H1 (cell line): ENCODE measurements around the gene C1orf50. TPM values are rescaled to one million over a fixed set of nuclear protein-coding genes. Genes with fewer than 3 reads are reported as not detected.

Source experiments
- CTCF ChIA-PET: fragments of 300-600 bp; sonication (Branson Sonifier 250); formaldehyde crosslinking; loops from one replicate; lab custom pipeline; 2021; ENCODE audit not compliant: partially characterized antibody; lab: Charles Lee
- POLR2A ChIA-PET: fragments of 300-600 bp; sonication (Branson Sonifier 250); formaldehyde crosslinking; loops from one replicate; lab custom pipeline; 2021; ENCODE audit warnings: inconsistent platforms; ENCODE audit not compliant: partially characterized antibody; lab: Charles Lee
- DNase-seq, 2 experiments: peaks; one replicate each; pipeline versions ENCODE4 v3.0.0 to v3.0.0-alpha.2; 2010 to 2022; ENCODE audit warnings: low spot score in 2 of 2, low read depth in 1 of 2, mixed read lengths in 1 of 2
- FAIRE-seq: peaks from 2 replicates; lab custom pipeline; 2011; peaks lifted over from hg19 to GRCh38; lab: Jason Lieb, UNC
- H2AFZ ChIP-seq: 2 replicates; pipeline ENCODE4 v1.8.1; 2012; ENCODE audit warnings: low read length, inconsistent platforms
- H2AK5ac ChIP-seq: 2 replicates; pipeline ENCODE4 v1.6.1; 2013; ENCODE audit warnings: low read depth, low read length
- H2BK120ac ChIP-seq: replicated peaks from 2 replicates; pipeline ENCODE3; 2013; ENCODE audit warnings: low read depth, low read length, inconsistent platforms
- H2BK12ac ChIP-seq: 2 replicates; pipeline ENCODE4 v1.6.1; 2013; ENCODE audit warnings: low read depth, low read length
- H2BK15ac ChIP-seq: 2 replicates; pipeline ENCODE4 v1.6.1; 2013; ENCODE audit warnings: low read length
- H2BK20ac ChIP-seq: 2 replicates; pipeline ENCODE4 v1.6.1; 2013; ENCODE audit warnings: low read length
- H2BK5ac ChIP-seq: 2 replicates; pipeline ENCODE4 v1.6.1; 2013; ENCODE audit warnings: low read depth, low read length
- H3K14ac ChIP-seq: 2 replicates; pipeline ENCODE4 v1.6.1; 2013; ENCODE audit warnings: inconsistent platforms; ENCODE audit not compliant: insufficient read length
- H3K18ac ChIP-seq: 2 replicates; pipeline ENCODE4 v1.6.1; 2013; ENCODE audit warnings: low read length; ENCODE audit errors: extremely low read depth
- H3K23ac ChIP-seq: 2 replicates; pipeline ENCODE4 v1.6.1; 2013; ENCODE audit warnings: inconsistent platforms; ENCODE audit not compliant: insufficient read length
- H3K23me2 ChIP-seq: 2 replicates; pipeline ENCODE4 v1.6.1; 2013; ENCODE audit warnings: low read depth, low read length
- H3K27ac ChIP-seq: 2 replicates; pipeline ENCODE4 v1.6.1; 2011; ENCODE audit warnings: low read depth, low read length, inconsistent platforms
- H3K27me3 ChIP-seq, 4 experiments: replicated peaks in 1 of 4; 1 replicate in 1 of 4; 2 replicates in 3 of 4; pipeline versions ENCODE4 v1.6.1 to v1.8.1; 2011 to 2013; ENCODE audit warnings: low read length in 3 of 4, mild to moderate bottlenecking in 3 of 4, inconsistent platforms in 2 of 4, mixed read lengths in 2 of 4, moderate library complexity in 1 of 4; ENCODE audit not compliant: control insufficient read depth in 3 of 4, insufficient read depth in 3 of 4; ENCODE audit errors: extremely low read depth in 1 of 4
- H3K36me3 ChIP-seq, 4 experiments: 2 replicates each; pipeline versions ENCODE4 v1.6.1 to v1.8.1; 2011 to 2013; ENCODE audit warnings: mild to moderate bottlenecking in 4 of 4, low read length in 3 of 4, moderate library complexity in 2 of 4, control low read depth in 1 of 4, inconsistent platforms in 1 of 4; ENCODE audit not compliant: insufficient read depth in 4 of 4, control insufficient read depth in 2 of 4
- H3K4ac ChIP-seq: replicated peaks from 2 replicates; pipeline ENCODE3; 2013; ENCODE audit warnings: low read length, low read depth, mixed read lengths, inconsistent platforms; ENCODE audit not compliant: insufficient read length
- H3K4me1 ChIP-seq, 4 experiments: replicated peaks in 1 of 4; 1 replicate in 1 of 4; 2 replicates in 3 of 4; pipeline versions ENCODE4 v1.6.1 to v1.8.1; 2011 to 2013; ENCODE audit warnings: low read length in 3 of 4, inconsistent platforms in 2 of 4, mixed read lengths in 1 of 4; ENCODE audit not compliant: insufficient read depth in 4 of 4, control insufficient read depth in 3 of 4
- H3K4me2 ChIP-seq, 2 experiments: 2 replicates each; pipeline versions ENCODE4 v1.6.1 to v1.8.1; 2011 to 2013; ENCODE audit warnings: low read depth in 2 of 2, low read length in 2 of 2, control low read depth in 1 of 2, inconsistent platforms in 1 of 2, mild to moderate bottlenecking in 1 of 2; ENCODE audit not compliant: insufficient read depth in 1 of 2
- H3K4me3 ChIP-seq, 4 experiments: fragments of 200-600, 300-600 bp in 1 of 4; sonication (generic), shearing (Covaris generic), sonication (Bioruptor Twin) in 1 of 4; 2 replicates each; pipeline versions ENCODE4 v1.5.1 to v1.8.1; 2011 to 2016; ENCODE audit warnings: low read length in 4 of 4, low read depth in 3 of 4, control low read depth in 2 of 4, inconsistent platforms in 2 of 4, mild to moderate bottlenecking in 2 of 4, mixed read lengths in 1 of 4, moderate library complexity in 1 of 4; ENCODE audit not compliant: insufficient read depth in 2 of 4; ENCODE audit errors: extremely low read depth in 1 of 4
- H3K56ac ChIP-seq: replicated peaks from 2 replicates; pipeline ENCODE3; 2013; ENCODE audit warnings: low read depth, mild to moderate bottlenecking, mixed read lengths, low read length, inconsistent platforms; ENCODE audit not compliant: insufficient read length
- H3K79me1 ChIP-seq: 2 replicates; pipeline ENCODE4 v1.6.1; 2013; ENCODE audit warnings: low read depth, low read length, control low read depth
- H3K79me2 ChIP-seq, 2 experiments: 2 replicates each; pipeline versions ENCODE4 v1.6.1 to v1.8.1; 2012 to 2013; ENCODE audit warnings: low read length in 2 of 2, mild to moderate bottlenecking in 2 of 2, inconsistent platforms in 1 of 2; ENCODE audit not compliant: insufficient read depth in 2 of 2, control insufficient read depth in 1 of 2
- H3K9ac ChIP-seq, 4 experiments: replicated peaks in 1 of 4; 1 replicate in 1 of 4; 2 replicates in 3 of 4; pipeline versions ENCODE4 v1.6.1 to v1.8.1; 2011 to 2013; ENCODE audit warnings: low read depth in 3 of 4, low read length in 3 of 4, control low read depth in 2 of 4, mild to moderate bottlenecking in 2 of 4, moderate library complexity in 2 of 4, inconsistent platforms in 1 of 4; ENCODE audit errors: extremely low read depth in 1 of 4
- H3K9me3 ChIP-seq, 2 experiments: 2 replicates each; pipeline versions ENCODE4 v1.6.1 to v1.8.1; 2012 to 2013; ENCODE audit warnings: mild to moderate bottlenecking in 2 of 2, moderate library complexity in 2 of 2, control low read depth in 1 of 2, inconsistent platforms in 1 of 2, low read depth in 1 of 2, low read length in 1 of 2, mixed read lengths in 1 of 2; ENCODE audit not compliant: insufficient read depth in 2 of 2
- H4K20me1 ChIP-seq, 2 experiments: replicated peaks in 1 of 2; 2 replicates each; pipeline versions ENCODE3 to v1.8.1; 2011 to 2013; ENCODE audit warnings: inconsistent platforms in 2 of 2, low read length in 2 of 2, mild to moderate bottlenecking in 1 of 2; ENCODE audit not compliant: insufficient read depth in 2 of 2, control insufficient read depth in 1 of 2
- H4K5ac ChIP-seq: 2 replicates; pipeline ENCODE4 v1.6.1; 2013; ENCODE audit warnings: low read length, low read depth, mixed read lengths, inconsistent platforms; ENCODE audit not compliant: insufficient read length
- H4K8ac ChIP-seq: 2 replicates; pipeline ENCODE4 v1.8.0; 2013; ENCODE audit warnings: mild to moderate bottlenecking, moderate library complexity, low read length, inconsistent platforms; ENCODE audit not compliant: insufficient read depth; ENCODE audit errors: extremely low read depth
- H4K91ac ChIP-seq: replicated peaks from 2 replicates; pipeline ENCODE3; 2013; ENCODE audit warnings: low read length, mixed read lengths, inconsistent platforms; ENCODE audit not compliant: insufficient read length
- CTBP2 ChIP-seq: IDR thresholded peaks from 2 replicates; pipeline ENCODE4 v1.7.0; 2011; ENCODE audit warnings: borderline replicate concordance, mild to moderate bottlenecking, moderate library complexity, mixed read lengths, low read length; ENCODE audit not compliant: insufficient read depth, insufficient read length
- GTF2F1 ChIP-seq: IDR thresholded peaks from 2 replicates; pipeline ENCODE4 v1.6.1; 2012; ENCODE audit warnings: low read depth, low read length, improper control_type of control experiment, borderline replicate concordance
- POLR2A ChIP-seq, 2 experiments: IDR thresholded peaks; 1 replicate in 1 of 2; 2 replicates in 1 of 2; pipeline ENCODE4 v1.6.1; 2011; ENCODE audit warnings: low read depth in 2 of 2, low read length in 2 of 2, mild to moderate bottlenecking in 2 of 2; ENCODE audit errors: control extremely low read depth in 1 of 2
- RFX5 ChIP-seq: IDR thresholded peaks from 2 replicates; pipeline ENCODE4 v1.6.1; 2011; ENCODE audit warnings: low read depth, low read length, improper control_type of control experiment, borderline replicate concordance
- SRF ChIP-seq: IDR thresholded peaks from 2 replicates; pipeline ENCODE4 v1.6.1; 2011; ENCODE audit warnings: mild to moderate bottlenecking, low read depth, low read length, moderate library complexity
- WGBS, 2 experiments: shearing (Covaris generic) in 1 of 2; methylation state at CpG; one replicate each; pipeline versions ENCODE4 v1.1.6 to v1.1.7; 2013 to 2015; ENCODE audit warnings: low lambda C conversion rate in 2 of 2, mixed read lengths in 2 of 2, inconsistent platforms in 1 of 2, low coverage in 1 of 2, missing lambda C conversion rate in 1 of 2; ENCODE audit not compliant: insufficient replicate concordance in 2 of 2, insufficient coverage in 1 of 2, insufficient read length in 1 of 2; ENCODE audit errors: extremely low coverage in 1 of 2, missing lambda C conversion rate in 1 of 2; 5-methylcytosine and 5-hydroxymethylcytosine counted together
- polyA plus RNA-seq, 7 experiments: library from polyadenylated mRNA; depleted of rRNA in 3 of 7; stranded (reverse) in 5 of 7; unstranded in 2 of 7; fragments of >200 nt in 5 of 7; fragments of 200-250 nt in 2 of 7; gene quantifications; 1 replicate in 5 of 7; 2 replicates in 1 of 7; 4 replicates in 1 of 7; pipeline versions ENCODE4 v1.2.1 to v1.2.3, GENCODE V29; 2011 to 2013; ENCODE audit warnings: missing spikeins in 2 of 7, mixed read lengths in 2 of 7
- total RNA-seq: library from RNA; stranded (reverse); fragmentation: NEBNext Ultra II Directional; extraction: Animal tissue kit (Norgen Biotek cat#: 25700); gene quantifications from 2 replicates; pipeline ENCODE4 v1.2.1, GENCODE V29; 2021

The C1orf50 gene
- total and polyA plus RNA-seq, 2 of the 8 experiments (the other 6 are each of a cell fraction or from before 2014, with no cell fraction given), result 3.2 to 7.1 TPM

GRCh38 chr1:42735477-42736105 is 31.5 kb upstream of the C1orf50 start:
- H2BK12ac ChIP-seq, result no peak overlapping the region
- ChIA-PET CTCF (interaction anchor here (0.6 to 6.4 kb wide), 14 partner anchors 10 to 561 kb away, joined by 3 to 62 read pairs (median 3); partner anchors contain the start of gene YBX1), POLR2A (no interaction called here)
- H3K56ac ChIP-seq, result no peak overlapping the region
- peaks cover 5% of the 10 kb centered on the region; the same call in 1 of the 2 replicates for H3K23me2 ChIP-seq
- no peak overlapping the region for H3K4me3 ChIP-seq
- H3K4ac ChIP-seq, result no peak overlapping the region
- H3K4me2 ChIP-seq, result no peak overlapping the region
- peaks cover 0 to 4% of the 10 kb centered on the region in 2 experiments for H4K20me1 ChIP-seq
- TF ChIP-seq RFX5 (no peak), CTBP2 (no peak), GTF2F1 (no peak), POLR2A (IDR thresholded peaks at IDR 0.05; ENCODE audit: control extremely low read depth in 1 of 2, low read depth in 2 of 2, low read length in 2 of 2) (no peak), SRF (no peak)
- H3K23ac ChIP-seq, result no peak overlapping the region
- H4K8ac ChIP-seq, result no peak overlapping the region
- no peak overlapping the region for H4K91ac ChIP-seq
- no peak overlapping the region for H2BK15ac ChIP-seq
- peaks cover 0 to 24% (median 17%) of the 10 kb centered on the region in 4 experiments; a peak in 6 of 7 replicates for H3K4me1 ChIP-seq
- no peak overlapping the region for H2AFZ ChIP-seq
- H3K79me1 ChIP-seq, result peaks cover 3% of the 10 kb centered on the region; the same call in 1 of the 2 replicates
- H2BK120ac ChIP-seq, result no peak overlapping the region
- H2BK5ac ChIP-seq, result no peak overlapping the region
- no peaks in the 10 kb centered on the region for H3K36me3 ChIP-seq
- H3K79me2 ChIP-seq, result no peaks in the 10 kb centered on the region
- no peak overlapping the region for H3K27ac ChIP-seq
- no peak overlapping the region for H3K18ac ChIP-seq
- no peak overlapping the region for H4K5ac ChIP-seq
- 90% methylated on average over 14 of the region's 14 CpGs; no CpG with 5 or more reads in 1 of the 2 experiments for WGBS, 2 experiments
- DNase-seq (no peak), FAIRE-seq (no peak)
- no peak overlapping the region for H2BK20ac ChIP-seq
- H3K27me3 ChIP-seq, result no peaks in the 10 kb centered on the region
- H3K9me3 ChIP-seq, result no peaks in the 10 kb centered on the region
- H2AK5ac ChIP-seq, result no peak overlapping the region
- no peak overlapping the region for H3K9ac ChIP-seq
- no peak overlapping the region for H3K14ac ChIP-seq
